CD4-positive, alpha-beta T cell treated with Interleukin-10 for 1 hour (primary cell): ENCODE data around the gene DHCR24.
A peak's percentile ranks its signal among the peaks of the same experiment; 100 is the strongest.

Experiments
- DNase-seq: peaks from one replicate; pipeline ENCODE4 v3.0.0-alpha.2; 2020

The DHCR24 gene

DNA sequence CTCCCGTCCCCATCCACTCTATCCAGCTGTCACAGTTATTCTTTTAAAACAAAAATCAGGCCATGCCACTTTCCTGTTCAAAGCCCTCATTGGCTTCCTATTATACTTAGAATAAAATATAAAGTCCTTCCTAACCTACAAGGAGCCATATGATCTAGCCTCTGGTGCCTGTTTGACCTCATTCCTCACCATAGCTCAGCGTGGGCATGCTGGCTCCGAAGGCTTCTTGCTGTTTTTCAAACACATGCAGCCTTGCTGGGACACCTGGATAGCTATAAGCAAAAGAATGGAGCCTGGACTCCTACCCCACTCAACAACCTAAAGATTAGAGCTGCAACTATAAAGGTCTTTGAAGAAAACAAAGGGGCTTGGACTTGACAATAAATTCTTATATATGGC is 23.7 kb downstream of the DHCR24 start:
- DNase-seq = no peak

DNA sequence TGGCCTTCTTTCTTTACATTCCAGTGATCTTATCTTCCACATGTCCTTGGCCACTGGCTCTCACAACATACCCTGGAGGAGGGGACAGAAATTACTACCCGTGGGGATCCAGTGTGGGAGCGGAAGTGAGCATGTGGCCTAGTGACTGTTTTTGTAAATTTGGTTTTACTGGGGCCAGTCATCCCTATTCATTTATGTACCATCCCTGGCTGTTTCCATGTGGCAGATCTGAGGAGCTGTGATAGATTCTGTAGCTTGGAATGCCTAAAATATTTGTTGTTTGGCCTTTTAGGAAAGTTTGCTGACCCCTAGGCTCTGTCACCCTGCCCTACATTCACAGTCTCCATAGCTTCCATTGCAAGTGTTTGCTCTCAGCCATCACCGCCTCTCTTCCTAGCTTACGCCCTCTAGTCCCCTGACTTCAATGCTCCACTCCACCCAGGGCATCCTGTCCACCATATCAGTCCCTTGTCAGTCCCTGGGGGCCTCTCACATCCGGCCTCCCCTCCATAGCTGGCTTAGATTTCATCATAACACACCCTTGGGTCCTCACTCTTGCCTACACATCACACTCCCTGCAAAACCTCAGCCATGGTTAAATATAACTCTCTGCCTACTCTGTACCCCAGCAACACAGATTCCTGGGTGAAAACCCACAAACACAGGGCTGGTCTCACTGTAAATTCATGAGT is 25.8 kb downstream of the DHCR24 start:
- peak; percentile 4 for DNase-seq

DNA sequence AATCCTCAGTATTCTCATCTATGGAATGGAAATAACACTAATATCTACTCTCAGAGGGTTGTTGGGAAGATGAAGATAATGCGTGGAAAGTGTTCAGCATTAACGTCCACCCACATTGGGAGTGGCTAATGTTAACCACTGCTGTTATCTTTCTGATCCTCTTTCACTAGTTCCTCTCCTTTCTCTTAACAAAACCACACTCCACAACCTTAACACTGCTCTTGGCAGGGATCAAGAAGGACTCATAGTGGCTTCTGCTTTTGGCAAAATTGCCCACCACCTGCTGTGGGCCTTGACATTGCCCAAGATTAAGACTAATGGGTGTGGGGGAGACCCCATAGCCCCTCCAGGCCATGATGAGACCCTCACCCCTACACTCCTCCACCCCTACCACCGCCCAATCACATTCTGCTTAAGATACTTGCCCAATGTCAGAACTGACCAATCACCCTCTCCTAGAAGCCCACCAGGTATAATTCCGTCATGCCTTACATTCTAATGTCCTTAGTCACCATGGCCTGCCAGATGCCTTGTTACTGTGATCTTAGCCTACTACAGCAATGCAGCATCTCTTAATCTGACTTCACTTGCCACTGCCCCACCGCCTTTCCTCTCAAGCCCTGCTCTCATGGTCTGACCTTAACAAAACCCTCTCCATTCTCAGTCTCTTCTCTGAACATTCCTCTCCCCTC is 27.1 kb downstream of the DHCR24 start:
- no peak for DNase-seq

DNA sequence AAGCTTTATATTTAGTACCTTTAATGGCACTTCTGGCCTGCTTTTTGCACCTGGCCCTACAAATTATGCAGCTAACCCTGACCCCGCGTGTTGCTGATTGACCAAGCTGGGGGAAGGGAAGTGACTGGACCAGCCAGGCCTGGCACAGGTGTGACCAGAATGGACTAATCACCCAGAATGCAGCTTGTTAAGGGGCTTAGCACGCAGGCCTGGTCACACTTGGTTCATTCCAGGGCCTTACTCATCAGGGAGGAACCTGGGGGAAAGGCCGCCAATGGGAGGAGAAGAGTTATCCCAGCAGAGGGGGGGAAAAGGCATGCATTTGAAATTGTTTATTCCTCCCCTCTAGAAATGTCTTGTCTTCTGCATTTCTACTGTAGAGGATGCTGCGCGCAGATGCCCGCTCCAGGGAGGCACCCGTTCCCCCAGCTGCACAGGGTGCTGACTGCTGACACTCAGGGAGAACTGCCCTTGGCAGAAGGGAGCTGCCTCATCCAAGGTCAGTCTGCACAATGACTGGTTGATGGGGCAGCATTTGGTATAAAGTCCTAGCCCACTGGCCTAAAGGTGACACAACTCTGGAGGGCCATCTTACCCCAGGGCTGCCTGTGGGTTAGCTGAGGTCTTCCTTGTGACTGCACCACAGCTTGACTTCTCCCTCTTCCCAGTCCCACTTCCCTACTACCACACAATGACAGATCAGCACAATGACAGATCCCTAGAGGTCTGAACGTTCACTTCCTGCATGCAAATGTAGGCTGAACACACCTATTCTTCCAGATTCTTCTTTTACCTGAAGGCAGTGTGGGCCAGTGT is 29.0 kb downstream of the DHCR24 start:
- no peak for DNase-seq

DNA sequence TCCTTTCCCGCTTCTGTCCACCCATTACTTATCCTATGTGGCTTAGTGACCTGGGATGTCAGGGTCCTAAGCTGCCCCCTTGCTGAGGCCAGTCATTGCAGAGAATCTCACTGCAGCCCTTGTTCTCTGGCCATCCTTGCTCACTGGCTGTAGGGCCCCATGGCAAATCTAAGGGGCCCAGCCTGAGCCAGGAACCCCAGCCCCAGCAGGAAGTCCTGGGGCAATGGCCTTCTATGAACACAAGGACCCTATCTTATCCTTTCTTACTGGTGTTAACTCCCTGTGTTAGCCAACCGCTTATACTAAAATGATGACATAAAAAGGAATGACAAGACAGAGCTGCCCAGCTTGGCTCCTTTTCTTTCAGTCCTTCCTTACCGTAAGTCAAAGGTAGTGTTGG is 29.9 kb downstream of the DHCR24 start:
- DNase-seq = no peak

DNA sequence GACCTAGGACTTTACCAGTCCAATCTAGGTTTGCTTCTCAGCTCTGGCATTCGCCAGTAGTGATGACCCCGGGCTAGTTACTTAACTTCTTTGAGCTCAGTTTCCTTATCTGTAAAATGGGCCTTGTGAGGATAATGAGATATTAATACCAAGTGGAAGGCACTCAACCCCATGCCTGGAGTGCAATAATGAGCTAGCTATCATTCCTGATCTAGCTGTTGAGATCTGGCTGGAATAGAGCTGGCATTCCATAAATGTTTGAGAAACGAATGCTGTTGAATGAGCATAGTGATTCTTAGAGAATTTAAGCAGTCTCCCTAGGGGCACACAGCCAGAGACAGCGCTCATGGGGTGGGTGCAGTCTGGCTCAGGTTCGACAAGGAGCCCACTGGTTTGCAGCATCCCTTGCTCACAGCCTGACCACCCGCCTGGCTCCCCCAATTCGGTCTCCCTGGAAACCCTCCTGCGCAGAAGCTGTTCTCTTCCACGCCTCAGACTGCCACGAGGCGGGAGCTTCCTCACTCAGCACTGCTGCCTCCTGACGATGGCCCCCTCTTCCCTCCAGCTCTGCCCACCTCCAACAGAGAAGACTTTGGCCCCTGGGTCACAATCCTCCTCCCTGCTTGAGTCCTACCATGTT is 32.5 kb downstream of the DHCR24 start:
- DNase-seq = no peak

DNA sequence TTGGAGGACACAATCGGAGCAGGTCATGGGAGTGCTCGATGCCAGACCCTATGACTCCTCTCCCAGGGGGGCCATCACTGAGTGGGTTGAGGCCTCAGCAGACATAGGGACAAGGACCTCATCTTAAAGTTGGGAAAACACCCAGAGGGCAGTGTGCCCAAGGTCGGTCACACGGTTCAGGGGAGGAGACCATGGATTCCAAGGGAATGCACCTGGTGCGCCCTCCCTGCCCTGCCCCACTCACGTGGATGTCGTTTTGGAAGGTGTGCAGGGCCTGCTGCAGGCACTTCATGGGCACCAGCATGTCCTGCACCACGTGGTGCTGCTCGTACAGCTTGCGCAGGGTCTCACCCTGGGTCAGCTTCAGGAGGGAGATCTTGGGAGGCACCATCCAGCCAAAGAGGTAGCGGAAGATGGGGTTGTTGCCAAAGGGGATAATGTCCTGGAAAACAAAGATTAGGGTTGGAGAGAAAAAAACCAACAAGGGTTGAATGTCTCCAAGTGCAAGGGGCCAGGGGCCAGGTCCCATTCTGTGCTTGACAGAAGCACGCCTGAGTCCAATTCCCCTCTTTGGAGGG is 33.1 kb downstream of the DHCR24 start:
- no peak for DNase-seq

DNA sequence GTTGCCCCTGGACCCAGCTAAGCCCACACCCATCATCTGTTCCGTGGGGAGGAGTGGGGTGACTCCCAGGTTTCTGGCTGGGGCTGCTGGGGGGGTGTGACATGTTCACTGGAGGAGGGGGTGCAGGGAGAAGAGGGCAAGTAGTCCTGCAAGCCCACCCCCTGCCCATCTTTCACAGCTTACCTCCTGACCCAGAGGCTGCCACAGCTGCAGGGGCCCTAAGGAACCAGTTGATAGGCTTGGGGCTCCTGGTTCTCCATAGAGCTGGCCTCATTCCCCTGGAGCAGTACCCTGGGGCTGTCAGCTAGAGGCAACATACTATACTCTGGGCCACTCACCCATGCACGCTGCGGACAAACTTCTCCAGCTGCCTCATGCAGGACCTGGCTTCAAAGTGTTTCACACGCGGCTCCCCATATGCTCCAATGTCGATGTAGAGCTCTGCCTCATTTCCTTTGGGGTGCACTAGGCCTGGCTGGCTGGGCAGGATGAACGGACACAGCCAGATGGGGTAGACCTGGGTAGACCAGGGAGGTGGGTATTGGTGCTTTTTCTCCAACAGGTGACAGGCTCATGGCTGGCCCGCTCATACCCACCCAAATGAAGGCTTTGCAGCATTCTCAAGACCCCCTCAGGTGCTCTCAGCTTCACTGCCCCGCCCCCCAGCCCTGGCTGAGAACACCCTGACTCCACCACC is 33.8 kb downstream of the DHCR24 start:
- no peak for DNase-seq

DNA sequence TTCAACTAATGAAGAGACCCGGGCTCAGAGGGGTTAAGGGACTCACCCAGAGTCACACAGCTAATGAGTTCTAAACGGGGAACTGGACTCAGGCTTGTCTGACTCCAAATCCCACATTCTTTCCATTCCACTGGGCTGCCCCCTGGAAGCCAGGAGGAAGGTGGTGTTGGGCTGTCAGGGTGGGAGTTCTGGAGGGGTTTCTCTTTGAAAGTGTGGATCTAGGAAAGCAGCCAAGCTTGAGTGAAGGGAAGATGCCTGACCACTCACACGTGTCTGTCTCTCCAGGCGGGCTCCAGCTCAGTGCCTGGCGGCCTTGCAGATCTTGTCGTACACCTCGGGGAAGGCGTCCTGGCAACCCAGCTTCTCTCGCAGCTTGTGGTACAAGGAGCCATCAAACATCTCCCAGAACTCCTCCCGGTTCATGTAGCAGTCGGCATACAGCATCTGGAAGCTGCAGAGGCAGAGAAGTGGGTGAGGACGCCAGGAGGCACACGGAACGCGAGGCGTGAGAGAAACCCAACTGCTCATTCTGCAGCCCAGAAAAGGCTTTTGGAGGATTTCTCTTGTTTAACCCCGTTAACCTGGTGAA is 35.0 kb downstream of the DHCR24 start:
- DNase-seq = no peak

DNA sequence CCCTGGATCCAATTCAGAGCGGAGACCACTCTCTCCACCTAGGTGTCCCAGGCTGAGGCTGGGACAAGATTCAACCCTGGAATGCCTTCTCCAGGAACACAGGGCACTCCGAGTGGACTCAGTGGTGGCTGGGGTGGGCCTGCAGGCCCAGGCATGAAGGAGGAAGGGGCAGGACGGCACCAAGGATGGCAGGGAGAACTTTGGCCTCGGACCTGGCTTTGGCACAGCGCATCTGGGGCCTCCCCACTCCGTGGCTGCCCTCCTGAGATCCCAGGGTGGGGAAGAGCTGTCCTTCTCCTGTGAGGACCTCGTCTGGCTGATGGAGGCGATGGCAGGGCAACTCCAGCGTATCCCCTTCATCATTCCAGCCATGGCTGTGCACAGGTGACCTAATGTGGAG is 35.6 kb downstream of the DHCR24 start:
- no peak for DNase-seq

DNA sequence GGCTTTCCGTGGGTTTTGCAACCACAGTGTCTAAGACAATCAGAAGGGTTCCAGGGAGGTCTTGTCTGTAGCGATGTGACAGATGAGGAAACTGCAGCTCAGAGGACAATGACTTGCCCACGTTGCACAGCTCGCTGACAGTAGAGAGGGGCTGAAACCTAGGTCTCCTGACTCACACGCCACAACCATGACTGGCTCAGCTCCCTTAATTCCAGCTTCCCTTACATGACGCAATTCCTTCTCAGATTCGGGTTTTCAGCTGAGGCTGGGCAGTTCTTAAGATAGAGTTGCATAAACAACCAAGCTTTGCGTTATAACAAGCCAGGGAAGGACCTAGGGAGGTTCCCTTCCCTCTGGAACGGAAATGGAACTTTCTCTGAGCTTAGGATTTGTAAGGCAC is 36.3 kb downstream of the DHCR24 start:
- no peak for DNase-seq

DNA sequence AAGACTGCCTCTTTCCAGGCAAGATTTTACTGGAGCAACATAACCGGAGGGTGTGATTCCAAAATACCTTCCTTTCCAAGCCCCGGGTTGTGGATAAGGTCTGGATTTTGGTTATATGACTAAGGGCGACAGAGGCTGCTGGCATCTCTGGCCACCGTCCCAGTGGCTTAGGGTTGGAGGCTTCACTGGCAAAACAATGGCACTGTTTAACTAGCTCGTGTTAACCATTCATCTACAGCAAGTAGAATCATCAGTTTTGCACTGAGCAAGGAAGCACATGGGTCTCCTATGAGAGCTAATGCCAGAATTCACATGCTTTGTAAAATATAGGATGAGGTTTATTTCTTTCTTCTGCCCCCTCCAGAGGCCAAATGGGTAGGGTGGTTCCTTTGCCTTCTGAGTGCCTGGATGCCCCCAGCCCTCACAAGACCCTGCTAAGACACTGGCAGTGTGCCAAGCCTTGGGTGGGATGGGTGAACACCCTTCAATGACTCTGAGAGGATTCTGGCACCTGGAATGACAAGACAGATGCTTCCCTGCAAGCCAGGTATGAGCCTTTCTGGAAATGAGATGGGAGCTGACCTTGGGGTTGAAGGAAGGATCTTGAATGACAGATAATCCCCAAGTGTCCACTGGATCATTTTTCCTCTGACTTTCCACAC is 36.8 kb downstream of the DHCR24 start:
- no peak for DNase-seq

DNA sequence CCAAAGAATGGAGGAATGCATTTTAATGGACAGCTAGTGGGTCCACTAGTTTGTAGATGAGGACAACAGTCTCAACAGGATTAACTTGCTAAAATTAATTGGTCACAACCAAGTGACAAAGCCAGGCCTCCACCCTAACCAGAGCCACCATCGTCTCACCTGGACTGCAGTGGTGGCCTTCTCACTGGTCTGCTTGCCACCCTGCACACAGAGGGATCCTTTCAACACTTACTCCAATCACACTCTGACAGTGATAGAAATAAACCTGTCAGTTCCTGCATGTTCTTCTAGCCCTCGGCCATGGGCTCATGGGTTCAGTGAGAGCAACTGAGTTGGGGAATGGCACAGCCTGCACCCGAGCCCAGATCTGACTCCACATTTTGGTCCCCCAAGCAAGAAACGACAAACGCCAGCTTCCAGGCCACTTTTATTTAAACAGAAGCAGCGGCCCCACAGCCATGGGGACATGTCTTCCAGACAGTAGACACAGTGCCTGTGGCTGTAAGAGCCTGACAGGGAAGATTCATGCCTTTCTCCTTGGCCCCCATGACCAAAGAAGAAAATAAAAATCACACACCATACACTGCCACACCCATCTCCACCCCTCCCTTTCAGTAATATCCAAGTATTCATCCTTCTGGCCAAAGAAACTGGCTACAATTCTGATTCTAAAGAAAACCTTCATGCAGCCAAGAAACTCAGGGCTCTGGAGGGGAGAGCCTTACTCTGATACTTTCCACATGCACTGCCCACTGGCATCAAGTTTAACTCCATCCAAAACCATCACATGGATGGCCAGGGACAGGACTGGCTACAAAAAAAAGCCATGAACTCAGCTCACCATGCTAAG is 37.6 kb downstream of the DHCR24 start:
- DNase-seq = no peak

DNA sequence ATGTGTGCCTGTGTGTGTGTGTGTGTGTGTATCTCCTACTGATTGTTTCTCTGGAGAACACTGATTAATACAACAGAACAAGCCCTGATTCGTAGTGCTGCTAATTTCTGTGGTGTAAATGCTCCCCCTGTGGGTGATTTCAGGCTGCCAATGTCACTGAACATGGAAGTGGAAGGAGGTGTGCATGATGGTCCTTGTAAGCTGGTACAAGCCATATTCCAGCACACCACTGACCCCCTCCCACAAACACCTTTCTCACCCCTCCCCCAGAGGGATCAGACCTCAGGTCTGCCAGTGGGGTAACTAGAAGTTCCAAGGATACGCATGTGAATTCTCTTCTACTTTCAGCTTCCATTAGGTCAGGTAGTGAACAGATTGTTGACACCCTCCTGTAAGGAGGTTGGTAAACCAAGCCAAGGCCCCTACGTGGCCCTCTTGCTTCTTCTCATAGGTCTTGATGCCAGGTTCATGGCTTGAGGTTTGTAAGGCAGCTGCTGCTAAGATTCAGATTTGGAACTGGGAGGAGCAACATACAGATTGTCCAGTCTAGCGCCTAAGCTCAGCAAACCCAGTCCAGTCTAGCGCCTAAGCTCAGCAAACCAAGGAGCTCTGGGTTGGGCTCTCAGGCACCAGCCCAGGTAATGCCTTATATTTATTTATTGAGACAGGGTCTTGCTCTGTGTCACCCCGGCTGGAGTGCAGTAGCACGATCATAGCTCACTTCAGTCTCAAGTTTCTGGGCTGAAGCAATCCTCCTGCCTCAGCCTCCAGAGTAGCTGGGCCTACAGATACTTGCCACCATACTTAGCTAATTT is 38.7 kb downstream of the DHCR24 start:
- no peak for DNase-seq

DNA sequence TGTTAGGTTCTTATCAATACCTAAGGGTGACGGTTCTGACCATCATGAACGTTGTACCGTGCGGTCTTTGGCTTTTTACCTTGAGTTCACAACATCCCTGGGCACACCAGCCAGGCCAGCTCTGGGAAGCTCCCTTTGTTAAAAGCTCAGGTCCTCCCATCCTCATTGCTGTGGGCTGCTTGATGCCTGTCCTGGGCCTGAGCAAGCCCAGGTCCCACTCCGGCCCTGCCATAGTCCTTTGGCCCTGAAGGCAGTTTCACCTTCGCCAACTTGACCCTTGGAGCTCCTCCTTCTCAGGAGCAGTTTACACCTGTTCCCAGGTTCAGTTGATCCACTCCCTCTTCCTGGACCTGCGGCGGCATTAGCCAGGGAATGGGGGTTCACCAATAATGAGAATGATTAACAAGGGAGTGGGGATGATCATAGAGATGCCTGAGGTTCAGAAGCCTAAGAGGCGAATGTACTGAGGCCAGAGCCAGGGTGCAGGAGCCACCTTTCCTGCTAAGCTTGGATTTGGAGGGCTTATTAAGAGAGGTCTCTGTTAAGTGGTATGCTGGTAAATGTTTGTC is 40.2 kb downstream of the DHCR24 start:
- DNase-seq = no peak

DNA sequence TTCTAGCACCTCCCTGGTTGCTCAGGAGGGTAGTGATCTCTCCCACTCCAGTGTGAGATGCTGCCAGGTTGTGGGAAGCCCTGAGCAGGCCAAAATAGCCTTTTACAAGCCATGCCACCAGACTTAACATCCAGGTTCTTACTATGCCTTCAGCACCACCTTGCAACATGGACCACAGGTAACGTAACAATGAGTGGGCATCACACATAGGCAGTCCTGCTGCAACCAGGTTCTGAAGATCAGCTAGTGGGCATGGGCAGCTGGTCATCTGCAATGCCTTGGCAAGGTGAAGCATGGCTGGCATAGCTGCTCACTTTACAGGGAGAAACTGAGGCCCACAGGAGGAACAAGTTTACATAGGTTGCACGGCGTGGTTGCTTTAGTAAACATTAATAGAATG is 40.7 kb downstream of the DHCR24 start:
- no peak for DNase-seq

DNA sequence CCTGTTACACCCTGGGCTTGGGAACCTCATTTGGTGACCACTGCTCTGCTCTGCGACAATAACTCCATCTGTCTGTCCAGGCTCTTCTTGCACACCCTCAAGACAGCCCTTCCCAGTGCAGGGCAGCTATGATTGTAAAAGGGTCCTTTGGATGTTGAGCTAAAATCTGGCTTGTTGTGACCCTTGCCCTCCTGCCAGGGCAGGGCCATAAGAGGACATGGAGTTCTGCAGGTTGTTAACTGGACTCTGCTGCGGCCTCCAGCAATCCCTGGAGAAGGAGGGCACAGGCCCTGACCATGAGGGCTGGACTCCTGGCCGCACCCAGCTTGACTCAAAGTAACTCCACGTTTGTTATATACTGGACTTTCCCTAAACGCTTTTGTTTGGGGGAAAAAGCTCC is 41.2 kb downstream of the DHCR24 start:
- no peak for DNase-seq

DNA sequence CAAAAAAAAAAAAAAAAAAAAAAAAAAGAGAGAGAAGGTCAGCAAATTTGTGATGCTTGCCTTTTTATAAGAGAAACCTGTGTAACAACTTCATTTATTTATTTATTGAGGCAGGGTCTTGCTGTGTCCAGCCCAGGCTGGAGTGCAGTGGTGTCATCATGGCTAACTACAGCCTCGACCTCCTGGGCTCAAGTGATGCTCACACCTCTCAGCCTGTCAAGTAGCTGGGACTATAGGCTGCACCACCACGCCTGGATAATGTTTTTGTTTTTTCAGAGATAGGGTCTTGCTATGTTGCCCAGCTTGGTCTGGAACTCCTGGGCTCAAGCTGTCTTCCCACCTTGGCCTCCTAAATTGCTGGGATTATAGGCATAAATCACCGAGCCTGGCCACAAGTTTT is 42.4 kb downstream of the DHCR24 start:
- DNase-seq = no peak

DNA sequence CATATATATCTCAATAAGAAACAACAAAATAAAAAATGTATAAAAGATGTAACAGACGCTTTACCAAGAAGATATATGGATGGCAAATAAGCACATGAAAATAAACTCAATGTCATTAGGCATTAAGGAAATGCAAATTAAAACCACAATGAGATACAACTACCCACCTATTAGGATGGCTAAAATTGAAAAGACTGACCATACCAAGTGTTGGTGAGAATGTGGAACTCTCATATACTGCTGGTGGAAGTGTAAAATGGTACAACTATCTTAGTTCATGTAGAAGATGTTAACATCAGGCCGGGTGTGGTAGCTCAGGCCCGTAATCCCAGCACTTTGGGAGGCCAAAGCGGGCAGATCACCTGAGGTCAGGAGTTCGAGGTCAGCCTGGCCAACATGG is 43.5 kb downstream of the DHCR24 start:
- no peak for DNase-seq
